D341Med (cell line): ENCODE measurements around the gene PHF20.
"Not testable (repeated sequence)": the region's sequence is repeated elsewhere in the genome, so short reads cannot be mapped to it uniquely, and the experiment has no call there.

ENCODE experiments used
- DNase-seq: peaks from one replicate; pipeline ENCODE4 v3.0.0; 2012; ENCODE audit warnings: low spot score

Gene PHF20

DNA sequence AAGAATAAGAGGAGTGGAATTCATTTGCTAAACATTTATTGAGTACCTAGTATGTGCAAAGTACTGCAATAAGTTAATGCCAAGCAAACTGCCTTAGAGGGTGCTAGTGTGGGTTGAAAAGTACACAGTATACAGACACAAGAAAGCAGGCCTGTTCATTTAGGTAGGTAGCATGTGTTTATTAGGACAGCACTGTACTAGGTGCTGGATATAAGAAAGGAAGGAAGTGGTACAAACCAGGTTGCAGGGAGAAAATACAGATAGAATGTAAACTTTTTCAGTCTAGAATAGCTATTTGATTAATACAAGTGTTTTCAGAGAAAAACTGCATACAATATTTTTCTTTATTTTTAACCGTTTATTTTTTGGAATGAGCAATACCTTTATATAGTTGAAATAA lies 68.1 kb downstream of the PHF20 start:
- no peak for DNase-seq

DNA sequence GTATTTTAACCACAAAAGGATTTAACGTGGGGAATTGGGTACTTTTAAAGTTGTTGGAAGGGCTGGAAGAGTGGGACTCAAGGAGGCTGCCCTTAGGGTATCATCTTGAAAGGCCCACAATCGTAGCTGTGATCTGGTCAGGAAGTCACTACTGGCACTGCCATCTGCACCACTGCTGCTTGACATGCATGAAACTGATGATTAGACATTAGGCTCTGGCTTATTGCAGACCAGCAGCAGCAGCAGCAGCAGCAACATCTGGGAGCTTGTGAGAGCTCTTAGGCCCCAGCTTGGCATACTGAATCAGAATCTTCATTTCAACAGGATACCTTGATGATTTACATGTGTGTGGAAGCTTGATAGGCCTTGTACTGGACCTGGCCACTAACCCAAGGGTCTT lies 68.6 kb downstream of the PHF20 start:
- no peak for DNase-seq

DNA sequence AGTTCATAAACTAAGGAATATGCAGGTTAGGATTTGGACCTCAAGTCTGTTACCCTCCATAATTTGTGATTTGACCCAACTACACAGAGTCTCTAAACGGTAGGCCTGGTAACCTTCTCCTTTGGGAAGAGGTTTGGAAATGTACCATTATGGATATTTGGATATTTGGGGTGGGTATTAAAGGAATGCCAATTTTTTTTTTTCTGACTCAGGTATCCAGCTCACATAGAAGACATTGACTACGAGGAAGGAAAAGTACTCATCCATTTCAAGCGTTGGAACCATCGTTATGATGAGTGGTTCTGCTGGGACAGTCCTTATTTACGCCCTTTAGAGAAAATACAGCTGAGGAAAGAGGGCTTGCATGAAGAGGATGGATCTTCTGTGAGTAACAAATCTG lies 70.5 kb downstream of the PHF20 start:
- DNase-seq = no peak

DNA sequence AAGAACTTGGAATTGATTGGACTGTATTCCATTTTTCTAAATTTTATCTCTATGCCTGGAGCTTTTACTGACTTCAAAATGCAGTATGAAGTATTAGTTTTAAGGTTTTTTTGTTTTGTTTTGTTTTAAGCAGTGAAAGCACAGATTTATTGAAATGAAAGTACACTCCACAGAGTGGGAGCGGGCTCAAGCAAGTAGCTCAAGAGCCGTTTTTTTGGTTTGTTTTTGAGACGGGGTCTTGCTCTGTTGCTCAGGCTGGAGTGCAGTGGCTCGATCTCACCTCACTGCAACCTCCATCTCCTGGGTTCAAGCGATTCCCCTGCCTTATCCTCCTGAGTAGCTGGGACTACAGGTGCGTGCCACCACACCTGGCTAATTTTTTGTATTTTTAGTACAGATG lies 72.1 kb downstream of the PHF20 start:
- not testable (repeated sequence) for DNase-seq

DNA sequence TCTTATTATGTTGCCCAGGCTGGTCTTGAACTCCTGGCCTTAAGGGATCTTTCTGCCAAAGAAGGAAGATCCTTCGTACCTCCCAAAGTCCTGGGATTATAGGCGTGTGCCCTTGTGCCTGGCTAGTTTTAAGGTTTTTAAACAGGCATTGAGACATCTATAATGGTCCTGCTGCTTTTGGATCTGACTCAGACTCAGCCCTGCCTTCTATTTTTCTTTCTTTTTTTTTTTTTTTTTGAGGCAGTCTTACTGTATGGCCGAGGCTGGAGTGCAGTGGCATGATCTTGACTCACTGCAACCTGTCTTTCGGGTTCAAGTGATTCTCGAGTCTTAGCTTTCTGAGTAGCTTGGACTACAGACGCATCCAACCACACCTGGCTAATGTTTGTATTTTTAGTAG lies 73.7 kb downstream of the PHF20 start:
- DNase-seq = no peak

DNA sequence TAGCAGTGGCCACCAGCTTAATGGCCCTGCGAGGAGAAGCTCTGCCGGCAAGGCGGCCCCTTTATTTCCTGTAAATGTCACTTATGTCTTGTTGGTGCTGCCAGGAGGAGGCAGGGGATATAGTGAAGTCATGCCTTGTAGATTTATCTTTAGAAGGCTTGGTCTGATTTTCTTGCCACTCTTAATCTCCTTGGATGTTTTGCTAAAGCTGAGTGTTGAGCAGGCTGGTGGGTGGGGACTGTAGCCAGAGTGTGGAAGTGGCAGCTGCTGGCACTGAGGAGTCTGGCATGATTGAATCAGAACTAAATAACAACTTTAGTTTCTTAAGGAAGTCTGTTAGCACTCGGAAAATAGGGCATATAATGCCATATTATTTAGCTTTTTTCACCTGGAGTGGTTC lies 77.9 kb downstream of the PHF20 start:
- DNase-seq = peak; percentile 75

DNA sequence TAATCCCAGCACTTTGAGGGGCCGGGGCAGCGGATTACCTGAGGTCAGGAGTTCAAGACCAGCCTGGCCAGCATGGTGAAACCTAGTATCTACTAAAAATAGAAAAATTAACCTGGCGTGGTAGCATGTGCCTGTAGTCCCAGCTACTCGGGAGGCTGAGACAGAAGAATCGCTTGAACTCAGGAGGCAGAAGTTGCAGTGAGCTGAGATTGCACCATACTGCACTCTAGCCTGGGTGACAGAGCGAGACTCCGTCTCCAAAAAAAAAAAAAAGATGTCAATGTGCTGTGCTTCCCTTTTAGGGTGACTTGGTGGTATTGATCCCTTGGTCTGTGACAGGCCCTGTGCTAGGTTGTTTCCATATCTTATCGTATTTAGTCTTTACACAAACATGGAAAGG lies 79.8 kb downstream of the PHF20 start:
- not testable (repeated sequence) for DNase-seq

DNA sequence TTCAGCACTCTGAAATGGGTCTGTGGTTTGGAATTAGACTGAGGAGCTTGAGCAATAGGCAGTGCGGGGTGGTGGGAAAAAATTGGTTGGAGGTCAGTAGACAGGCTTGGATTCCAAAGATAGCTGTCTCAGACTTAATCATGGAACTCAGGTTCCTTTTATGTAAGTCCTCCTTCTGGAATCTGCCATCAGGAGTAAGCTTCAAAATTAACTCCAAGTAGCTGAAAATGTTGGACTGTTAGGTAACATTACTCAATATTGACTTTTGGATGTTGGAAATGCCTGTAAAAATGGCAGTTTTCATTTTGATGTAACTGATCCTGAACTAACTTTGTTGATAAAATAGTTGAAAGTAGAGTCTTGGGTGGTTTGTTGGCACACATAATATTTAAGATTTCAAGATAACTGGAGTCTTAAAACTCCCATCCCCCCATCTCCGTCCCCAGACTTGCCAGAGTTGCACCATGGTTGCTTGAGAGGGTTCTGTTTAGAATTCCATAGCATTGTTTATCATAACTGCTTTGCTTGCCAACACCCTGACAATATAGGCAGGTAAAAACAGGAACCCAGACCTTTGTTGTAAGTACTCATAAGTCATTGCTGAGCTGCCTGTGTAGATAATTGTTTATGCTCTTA lies 83.0 kb downstream of the PHF20 start:
- no peak for DNase-seq

DNA sequence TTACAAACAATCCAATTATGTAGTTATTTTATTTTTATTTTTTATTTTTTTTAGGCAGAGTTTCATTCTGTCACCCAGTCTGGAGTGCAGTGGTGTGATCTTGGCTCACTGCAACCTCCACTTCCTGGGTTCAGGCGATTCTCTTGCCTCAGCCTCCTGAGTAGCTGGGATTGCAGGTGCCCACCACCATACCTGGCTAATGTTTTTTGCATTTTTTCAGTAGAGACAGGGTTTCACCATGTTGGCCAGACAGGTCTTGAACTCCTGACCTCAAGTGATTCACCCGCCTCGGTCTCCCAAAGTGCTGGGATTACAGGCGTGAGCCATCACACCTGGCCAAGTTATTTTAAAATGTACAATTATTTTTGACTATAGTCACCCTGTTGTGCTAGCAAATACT lies 83.8 kb downstream of the PHF20 start:
- DNase-seq = not testable (repeated sequence)

DNA sequence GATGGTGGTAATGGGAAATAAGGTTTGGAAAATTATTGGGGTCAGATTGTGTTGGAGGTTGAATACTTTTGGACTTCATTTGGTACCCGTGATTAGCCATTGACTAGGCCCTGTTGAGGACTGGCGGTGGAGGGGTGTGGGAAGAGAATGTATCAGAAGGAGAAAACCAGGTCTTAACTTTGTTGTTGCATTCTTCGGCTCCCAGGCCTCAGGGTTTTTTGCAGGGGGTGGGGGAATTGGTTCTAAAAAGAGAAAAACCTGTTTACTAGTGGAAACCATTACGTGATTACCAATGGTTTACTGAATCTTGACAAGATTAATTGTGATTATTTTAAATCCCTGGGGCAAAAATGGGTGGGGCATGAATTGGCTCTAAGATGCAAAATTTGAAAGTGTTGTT lies 85.1 kb downstream of the PHF20 start:
- DNase-seq = no peak

DNA sequence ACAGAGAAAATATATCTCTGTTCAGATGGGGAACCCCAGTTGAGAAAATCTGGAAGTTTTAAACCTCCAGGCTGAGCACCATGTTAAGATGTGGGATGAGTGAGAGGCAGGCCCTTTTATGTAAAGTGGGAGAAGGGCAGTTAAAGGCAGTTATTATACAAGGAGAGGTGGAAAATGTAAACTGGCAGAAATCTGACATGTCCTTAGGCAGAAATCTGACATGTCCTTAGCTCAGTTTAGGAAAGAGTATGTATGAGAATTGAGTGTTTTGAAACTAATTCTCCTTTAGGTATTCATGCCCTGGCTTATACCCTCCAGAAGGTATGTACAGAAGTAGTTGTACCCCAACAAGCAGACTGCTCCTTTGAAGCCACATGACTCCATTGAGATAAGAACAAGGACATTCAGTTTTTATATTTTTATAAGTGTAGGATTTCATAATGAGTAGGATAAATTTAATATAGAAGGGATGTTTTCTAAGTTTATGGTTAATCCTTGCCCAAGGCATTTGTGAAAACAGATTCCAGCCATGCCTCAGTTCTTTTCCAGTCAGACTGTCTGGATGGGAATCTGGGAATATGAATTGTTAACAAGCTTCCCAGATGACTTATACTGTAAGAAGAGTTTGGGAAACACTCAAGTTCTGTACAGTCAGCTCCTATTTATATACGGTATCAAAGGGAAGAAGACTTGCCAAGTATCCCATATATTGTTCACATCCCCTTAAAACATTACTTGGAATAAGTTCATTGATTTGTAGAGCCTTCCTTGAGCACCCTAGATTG lies 94.8 kb downstream of the PHF20 start:
- no peak for DNase-seq

DNA sequence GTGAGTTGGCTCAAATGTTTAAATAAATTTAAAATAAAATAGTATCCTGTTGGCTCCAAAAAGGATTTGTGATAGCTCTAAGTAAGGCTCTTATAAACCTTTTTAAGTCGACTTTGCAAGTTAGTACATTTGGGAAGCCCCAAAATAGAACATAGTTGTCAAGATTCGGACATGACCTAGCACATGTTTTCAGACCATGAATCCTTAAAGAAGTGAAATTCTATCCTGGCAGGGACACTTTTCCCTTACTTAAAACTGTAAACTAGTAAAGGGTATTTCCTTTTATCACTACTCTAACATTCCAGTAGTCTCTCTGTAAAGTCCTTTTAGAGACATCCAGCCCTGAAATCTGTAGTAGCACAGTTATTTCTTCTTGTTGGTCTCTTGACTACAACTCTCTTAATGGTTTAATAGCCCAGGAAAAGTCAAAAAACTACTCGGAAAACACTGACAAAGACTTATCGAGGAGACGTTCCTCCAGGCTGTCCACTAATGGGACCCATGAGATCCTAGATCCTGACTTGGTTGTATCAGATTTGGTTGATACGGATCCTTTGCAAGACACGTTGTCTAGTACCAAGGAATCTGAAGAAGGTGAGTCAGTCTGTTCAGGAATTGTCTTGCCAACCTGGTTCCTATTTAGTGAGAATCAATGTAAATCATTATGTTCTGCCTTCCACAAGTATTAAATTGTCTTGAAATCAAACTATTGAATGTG lies 98.9 kb downstream of the PHF20 start:
- no peak for DNase-seq

DNA sequence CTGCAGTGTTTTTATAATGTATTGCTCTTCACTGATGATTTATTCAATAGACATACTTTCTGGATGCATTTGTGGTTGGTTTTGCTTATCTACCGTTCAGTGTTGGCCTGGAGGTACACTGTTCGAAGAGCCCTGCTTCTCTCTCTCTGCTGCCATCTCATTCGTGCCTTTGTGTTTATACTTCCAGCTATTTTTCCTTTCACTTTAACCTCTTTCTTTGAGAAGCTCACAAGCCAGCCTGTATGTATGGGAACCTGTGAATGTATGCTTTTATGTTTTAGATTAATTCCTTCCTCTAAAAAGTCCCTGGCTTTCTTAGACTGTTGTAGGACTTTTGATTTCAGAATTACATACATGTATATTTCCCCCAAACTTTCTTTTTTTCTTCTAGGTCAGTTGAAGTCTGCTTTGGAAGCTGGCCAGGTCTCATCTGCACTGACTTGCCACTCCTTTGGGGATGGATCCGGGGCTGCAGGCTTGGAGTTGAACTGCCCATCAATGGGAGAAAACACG lies 99.5 kb downstream of the PHF20 start:
- no peak for DNase-seq

DNA sequence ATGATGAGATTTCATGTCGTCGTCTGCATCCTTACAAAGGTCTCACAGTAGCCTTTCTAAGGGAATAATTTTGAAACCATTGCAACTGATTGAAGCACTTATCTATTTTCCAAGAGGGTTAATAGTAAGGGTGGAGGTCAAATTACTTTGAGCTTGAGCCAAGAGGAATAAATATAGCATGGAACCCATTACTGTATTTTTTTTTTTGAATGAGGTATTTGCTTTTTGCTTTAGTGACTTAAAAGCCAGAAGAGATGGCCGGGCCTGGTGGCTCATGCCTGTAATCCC lies 104.2 kb downstream of the PHF20 start:
- no peak for DNase-seq

DNA sequence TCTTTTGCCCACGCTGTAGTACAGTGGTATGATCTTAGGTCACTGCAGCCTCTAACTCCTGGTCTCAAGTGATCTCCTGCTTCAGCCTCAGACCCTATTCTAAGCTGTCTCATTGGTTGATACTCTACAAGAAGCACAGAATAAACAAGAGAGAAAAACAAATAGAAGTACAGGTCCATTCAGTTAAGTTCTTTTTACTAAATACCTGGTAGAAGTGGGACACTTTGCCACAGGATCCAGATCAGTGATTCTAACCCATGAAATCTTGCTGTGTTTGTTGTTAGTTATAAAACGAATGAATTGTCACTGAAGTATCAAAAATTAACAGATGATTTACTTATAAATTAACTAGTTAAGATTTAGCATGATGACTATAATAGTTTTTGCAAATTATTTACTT lies 105.8 kb downstream of the PHF20 start:
- no peak for DNase-seq

DNA sequence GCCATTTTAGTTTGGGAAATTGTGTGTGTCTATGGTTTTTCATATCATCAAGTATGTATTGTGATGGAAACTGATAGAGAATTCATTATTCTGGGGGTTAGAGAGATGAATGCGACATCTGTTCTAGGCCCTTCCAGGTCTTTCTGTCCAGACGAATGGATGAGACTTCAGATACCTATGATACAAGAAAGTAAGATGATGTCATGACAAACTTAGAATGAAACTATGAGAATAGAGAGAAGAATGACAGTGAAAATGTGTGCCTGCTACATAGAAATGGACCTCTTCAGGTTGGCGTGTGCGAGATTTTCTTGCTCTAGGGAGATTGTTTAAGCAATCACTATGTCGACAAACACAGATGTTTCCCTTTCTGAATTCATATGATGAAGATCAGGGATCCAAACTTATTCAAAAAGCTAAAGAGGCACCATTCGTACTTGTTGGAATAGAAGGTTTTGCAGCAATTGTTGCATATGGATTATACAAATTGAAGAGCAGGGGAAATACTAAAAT lies 106.4 kb downstream of the PHF20 start:
- no peak for DNase-seq

DNA sequence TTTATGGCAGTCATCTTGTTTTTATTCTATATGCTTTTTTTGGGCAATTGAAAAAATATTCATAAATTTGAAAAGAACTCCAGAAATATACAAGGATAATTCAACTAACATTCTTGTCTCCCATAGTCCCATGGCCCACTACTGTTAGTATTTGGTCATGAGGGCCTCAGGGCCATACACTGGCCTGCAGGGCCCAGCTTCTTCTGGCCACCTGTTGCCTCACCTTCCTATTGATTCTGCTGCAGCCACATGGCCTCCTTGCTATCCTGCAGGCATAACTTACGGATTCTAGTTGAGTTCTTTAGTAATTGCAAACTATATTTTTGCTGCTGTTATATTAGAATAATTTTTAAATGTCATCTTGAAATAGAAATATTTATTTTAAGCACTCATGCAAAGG lies 109.9 kb downstream of the PHF20 start:
- DNase-seq = no peak

DNA sequence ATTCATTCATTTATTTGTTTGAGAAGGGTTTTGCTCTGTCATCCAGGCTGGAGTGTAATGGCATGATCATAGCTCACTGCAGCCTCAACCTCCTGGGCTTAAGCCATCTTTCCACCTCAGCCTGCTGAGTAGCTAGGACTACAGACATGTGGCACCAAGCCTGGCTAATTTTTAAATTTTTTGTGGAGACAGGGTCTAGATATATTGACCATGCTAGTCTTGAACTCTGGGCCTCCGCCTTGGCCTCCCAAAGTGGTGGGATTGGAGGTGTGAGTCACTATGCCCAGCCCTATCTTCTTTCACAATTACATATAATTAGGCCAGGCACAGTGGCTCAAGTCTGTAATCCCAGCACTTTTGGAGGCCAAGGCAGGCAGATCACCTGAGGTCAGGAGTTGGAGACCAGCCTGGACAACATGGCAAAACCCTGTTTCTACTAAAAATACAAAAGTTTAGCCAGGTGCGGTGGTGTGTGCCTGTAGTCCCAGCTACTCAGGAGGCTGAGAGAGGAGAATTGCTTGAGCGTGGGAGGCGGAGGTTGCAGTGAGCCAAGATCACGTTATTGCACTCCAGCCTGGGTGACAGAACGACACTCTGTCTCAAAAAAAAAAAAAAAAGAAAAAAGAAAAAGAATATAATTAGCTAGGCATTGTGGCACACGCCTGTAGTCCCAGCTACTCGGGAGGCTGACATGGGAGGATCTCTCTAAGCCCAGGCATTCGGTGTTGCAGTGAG lies 110.8 kb downstream of the PHF20 start:
- DNase-seq = not testable (repeated sequence)

DNA sequence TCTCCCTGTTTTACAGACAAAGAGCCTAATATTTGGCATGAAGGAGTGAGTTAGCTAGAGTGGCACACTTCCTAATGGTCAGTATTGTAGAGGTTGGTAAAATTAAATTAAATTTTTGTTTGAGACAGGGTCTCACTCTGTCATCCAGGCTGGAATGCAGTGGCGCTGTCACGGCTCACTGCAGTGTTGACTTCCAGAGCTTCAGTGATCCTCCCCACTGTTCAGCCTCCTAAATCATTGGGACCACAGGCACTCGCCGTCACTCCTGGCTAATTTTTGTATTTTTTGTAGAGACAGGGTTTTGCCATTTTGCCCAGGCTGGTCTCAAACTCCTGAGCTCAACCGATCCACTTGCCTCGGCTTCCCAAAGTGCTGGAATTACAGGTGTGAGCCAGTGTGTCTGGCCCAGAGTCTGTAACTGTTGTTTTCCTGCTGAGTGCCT lies 111.5 kb downstream of the PHF20 start:
- no peak for DNase-seq

DNA sequence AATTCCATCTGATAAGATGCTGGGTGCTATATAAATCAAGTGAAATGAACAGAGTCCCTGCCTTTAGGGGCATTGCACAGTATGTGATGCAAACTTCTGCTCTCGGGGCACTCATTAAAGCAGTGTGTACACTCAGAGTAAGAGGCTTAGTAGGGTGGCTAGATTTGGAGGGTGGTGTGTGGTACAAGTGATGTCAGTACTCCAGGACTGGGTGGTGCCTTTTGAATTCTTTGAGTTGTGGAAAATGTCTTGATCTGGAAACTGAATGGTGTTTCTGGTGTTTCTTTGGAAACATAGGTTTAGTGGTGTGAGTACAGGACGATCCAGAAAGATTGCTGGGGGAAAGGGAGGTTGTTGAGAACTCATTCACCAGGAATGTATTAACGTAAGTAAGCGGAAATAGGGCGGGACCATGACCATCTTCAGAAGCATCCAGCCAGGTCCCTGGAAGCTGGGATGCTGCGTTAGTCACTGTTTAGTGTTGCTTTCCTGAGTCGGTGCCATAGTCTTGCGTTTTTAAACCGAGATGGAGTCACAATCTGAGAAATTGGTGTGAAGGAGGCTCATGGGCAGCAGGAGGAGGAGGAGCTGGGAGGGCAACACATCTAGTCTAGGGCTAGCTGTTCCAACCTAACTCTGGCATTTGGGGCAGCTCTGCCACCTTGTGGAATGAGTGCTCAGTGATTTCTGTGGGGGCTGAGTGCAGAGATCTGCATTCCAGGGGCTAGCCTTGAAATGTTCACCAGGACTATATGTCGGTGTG lies 112.1 kb downstream of the PHF20 start:
- DNase-seq = peak; percentile 87

DNA sequence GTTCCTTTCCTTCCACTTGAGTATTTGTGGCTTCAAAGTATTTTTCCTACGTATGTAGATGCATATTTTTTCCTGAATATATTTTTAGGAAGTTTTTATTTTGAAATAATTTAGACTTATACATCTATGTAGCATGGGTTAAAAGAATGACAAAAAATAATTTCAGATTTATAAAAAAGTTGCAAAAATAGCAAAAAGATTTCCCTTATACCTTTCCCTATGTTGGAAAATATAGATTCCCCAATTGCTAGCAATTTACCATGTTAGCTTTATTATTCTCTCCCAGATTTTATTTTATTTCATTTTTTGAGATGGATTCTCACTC lies 112.7 kb downstream of the PHF20 start:
- DNase-seq = no peak

DNA sequence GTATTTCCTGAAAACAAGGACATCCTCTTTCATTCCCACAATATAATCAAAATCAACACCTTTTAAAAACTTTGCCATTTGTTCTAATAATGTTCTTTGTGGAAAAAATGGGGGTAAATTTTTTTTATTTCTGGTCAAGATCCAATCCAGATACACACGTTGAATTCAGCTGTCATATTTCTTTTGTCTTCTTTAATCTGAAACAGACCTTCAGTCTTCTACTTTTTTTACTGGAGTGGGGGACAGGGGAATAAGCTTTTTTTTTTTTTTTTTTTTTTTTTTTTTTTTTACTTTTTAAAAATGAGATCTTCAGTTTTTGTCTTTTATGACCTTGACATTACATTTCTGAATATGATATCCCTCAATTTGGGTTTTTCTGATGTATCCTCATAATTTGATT lies 113.4 kb downstream of the PHF20 start:
- DNase-seq = no peak
